Measurements from ENCODE around the gene PTPRK. TPM values are rescaled to one million over a fixed set of nuclear protein-coding genes. Genes with fewer than 3 reads are reported as not detected.
A peak's percentile ranks its signal among the peaks of the same experiment; 100 is the strongest.

The PTPRK gene
- total RNA-seq, 2 experiments from 2014 or later, result not detected

DNA sequence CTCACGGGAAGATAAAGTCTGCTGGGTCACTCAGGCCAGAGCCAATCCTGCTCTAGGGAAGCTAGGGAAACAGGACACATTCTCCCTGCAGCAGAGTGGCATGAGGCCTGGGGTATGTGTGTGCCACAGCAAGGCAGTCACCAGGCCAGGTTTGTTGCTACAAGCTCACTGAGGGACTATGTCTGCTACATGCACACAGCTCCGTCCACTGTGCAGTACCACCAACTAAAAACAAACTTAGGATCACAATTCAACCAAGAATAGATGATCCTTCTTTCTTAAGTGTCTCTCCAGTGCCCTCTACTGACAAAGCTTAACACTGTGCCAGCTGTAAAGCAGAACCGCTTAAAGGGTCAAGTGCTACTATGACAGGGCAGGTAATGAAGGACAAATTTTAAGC is 192.5 kb downstream of the PTPRK start:
- H3K4me1 ChIP-seq (ENCODE audit: insufficient read depth, low read length, poor library complexity, severe bottlenecking), result no peaks in the 10 kb centered on the region
- H3K9me2 ChIP-seq (ENCODE audit: insufficient read depth, low read length), result no peaks in the 10 kb centered on the region
- no peaks in the 10 kb centered on the region for H3K79me2 ChIP-seq (ENCODE audit: insufficient read depth, low read depth, low read length)
- no peaks in the 10 kb centered on the region for H3K9me3 ChIP-seq (ENCODE audit: low read length)
- no peaks in the 10 kb centered on the region for H4K20me1 ChIP-seq (ENCODE audit: insufficient read depth, low read length)
- intact Hi-C loops (cut with micrococcal nuclease; ENCODE audit: unreplicated experiment), result loop anchor here (5.0 kb wide), 1 partner anchor 591 kb away; no protein-coding TSS in a partner anchor
- BruUV-seq (replicated peaks), result no TSS peak
- H2AFZ ChIP-seq (ENCODE audit: low read length), result no peak overlapping the region
- ChIA-PET CTCF (ENCODE audit: unreplicated experiment) (no interaction called here), POLR2A (no interaction called here)
- TF ChIP-seq, protein P1, sequence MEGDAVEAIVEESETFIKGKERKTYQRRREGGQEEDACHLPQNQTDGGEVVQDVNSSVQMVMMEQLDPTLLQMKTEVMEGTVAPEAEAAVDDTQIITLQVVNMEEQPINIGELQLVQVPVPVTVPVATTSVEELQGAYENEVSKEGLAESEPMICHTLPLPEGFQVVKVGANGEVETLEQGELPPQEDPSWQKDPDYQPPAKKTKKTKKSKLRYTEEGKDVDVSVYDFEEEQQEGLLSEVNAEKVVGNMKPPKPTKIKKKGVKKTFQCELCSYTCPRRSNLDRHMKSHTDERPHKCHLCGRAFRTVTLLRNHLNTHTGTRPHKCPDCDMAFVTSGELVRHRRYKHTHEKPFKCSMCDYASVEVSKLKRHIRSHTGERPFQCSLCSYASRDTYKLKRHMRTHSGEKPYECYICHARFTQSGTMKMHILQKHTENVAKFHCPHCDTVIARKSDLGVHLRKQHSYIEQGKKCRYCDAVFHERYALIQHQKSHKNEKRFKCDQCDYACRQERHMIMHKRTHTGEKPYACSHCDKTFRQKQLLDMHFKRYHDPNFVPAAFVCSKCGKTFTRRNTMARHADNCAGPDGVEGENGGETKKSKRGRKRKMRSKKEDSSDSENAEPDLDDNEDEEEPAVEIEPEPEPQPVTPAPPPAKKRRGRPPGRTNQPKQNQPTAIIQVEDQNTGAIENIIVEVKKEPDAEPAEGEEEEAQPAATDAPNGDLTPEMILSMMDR (conservative IDR thresholded peaks at IDR 0.05; ENCODE audit: low read length), result peak; percentile 81
- TF ChIP-seq EZH2phosphoT487 (IDR thresholded peaks at IDR 0.05; ENCODE audit: borderline replicate concordance, low read depth, low read length), result no peak
- no peaks in the 10 kb centered on the region for H3K36me3 ChIP-seq (ENCODE audit: insufficient read depth, low read length)
- no peak overlapping the region for H3K27ac ChIP-seq (ENCODE audit: low read depth, low read length, poor library complexity, severe bottlenecking)
- H3K4me3 ChIP-seq (ENCODE audit: low read depth, low read length, poor library complexity, severe bottlenecking), result no peak overlapping the region
- no peak overlapping the region for H3K4me2 ChIP-seq (ENCODE audit: low read length)
- DNase-seq (ENCODE audit: low spot score), result peak; percentile 41

DNA sequence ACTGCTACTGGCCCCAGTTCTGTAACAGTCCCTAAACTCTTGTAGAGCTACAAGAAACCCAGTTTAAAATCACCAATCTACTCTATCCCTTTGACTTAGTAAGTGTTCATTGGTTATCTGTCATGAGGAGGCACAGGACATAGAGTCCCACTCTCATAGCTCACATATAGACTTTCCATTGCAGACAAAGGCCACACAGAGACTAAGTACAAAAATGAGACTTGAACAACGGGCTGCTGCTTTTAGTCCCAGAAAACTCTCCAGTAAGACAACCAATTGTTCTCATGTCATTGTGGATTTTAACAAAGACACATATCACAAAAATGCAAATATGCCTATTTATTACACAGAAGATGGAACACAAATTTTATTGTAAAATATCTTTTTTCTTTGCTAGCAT is 197.4 kb downstream of the PTPRK start:
- POLR2A ChIA-PET, result interaction anchor here (0.5 kb wide), 1 partner anchor 29 kb away, joined by 4 read pairs; no protein-coding TSS in a partner anchor

DNA sequence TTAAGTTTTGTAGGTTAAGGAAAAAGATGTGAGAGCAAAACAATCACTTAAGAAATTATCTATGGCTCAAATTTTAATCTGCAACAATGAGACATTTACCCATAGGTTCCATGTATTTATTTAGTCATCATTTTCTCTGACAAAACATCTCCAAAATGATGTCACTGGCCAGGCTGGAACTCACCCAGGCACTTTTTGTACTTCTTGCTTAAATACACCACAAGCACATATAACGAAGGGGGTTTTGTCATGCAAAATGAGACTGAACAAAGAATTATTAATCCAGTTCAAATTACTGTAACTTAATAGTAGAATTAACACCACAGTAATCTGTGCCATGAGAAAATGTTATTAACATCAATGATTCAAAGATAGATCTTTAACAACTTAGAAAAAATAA is 200.5 kb downstream of the PTPRK start:
- TF ChIP-seq, protein P1 (conservative IDR thresholded peaks at IDR 0.05; ENCODE audit: low read length), result no peak
- Histone ChIP-seq H3K4me2 (ENCODE audit: low read length) (no peak overlapping the region), H3K9me3 (ENCODE audit: low read length) (no peaks in the 10 kb centered on the region), H3K4me3 (ENCODE audit: low read depth, low read length, poor library complexity, severe bottlenecking) (no peak overlapping the region), H3K9me2 (ENCODE audit: insufficient read depth, low read length) (no peaks in the 10 kb centered on the region), H3K4me1 (ENCODE audit: insufficient read depth, low read length, poor library complexity, severe bottlenecking) (no peaks in the 10 kb centered on the region), H4K20me1 (ENCODE audit: insufficient read depth, low read length) (no peaks in the 10 kb centered on the region), H3K36me3 (ENCODE audit: insufficient read depth, low read length) (no peaks in the 10 kb centered on the region), H3K79me2 (ENCODE audit: insufficient read depth, low read depth, low read length) (no peaks in the 10 kb centered on the region), H2AFZ (ENCODE audit: low read length) (no peak overlapping the region), H3K27ac (ENCODE audit: low read depth, low read length, poor library complexity, severe bottlenecking) (no peak overlapping the region)
- no peak for DNase-seq (ENCODE audit: low spot score)
- POLR2A ChIA-PET, result no interaction called here
- no TSS peak for BruUV-seq (replicated peaks)
- CTCF ChIA-PET (ENCODE audit: unreplicated experiment), result no interaction called here
- intact Hi-C loops (cut with micrococcal nuclease; ENCODE audit: unreplicated experiment), result no loop called here

More for the DNA sequence above, 197.4 kb downstream of the PTPRK start:
- no peaks in the 10 kb centered on the region for H3K9me3 ChIP-seq (ENCODE audit: low read length)
- no peaks in the 10 kb centered on the region for H4K20me1 ChIP-seq (ENCODE audit: insufficient read depth, low read length)
- H2AFZ ChIP-seq (ENCODE audit: low read length), result no peak overlapping the region
- H3K27ac ChIP-seq (ENCODE audit: low read depth, low read length, poor library complexity, severe bottlenecking), result no peak overlapping the region
- H3K4me1 ChIP-seq (ENCODE audit: insufficient read depth, low read length, poor library complexity, severe bottlenecking), result no peaks in the 10 kb centered on the region
- no peak for DNase-seq (ENCODE audit: low spot score)
- H3K4me2 ChIP-seq (ENCODE audit: low read length), result no peak overlapping the region
- CTCF ChIA-PET (ENCODE audit: unreplicated experiment), result no interaction called here
- H3K4me3 ChIP-seq (ENCODE audit: low read depth, low read length, poor library complexity, severe bottlenecking), result no peak overlapping the region
- no peaks in the 10 kb centered on the region for H3K36me3 ChIP-seq (ENCODE audit: insufficient read depth, low read length)
- no peaks in the 10 kb centered on the region for H3K79me2 ChIP-seq (ENCODE audit: insufficient read depth, low read depth, low read length)
- intact Hi-C loops (cut with micrococcal nuclease; ENCODE audit: unreplicated experiment), result no loop called here
- TF ChIP-seq, protein P1 (conservative IDR thresholded peaks at IDR 0.05; ENCODE audit: low read length), result no peak
- TF ChIP-seq EZH2phosphoT487 (IDR thresholded peaks at IDR 0.05; ENCODE audit: borderline replicate concordance, low read depth, low read length), result no peak
- H3K9me2 ChIP-seq (ENCODE audit: insufficient read depth, low read length), result no peaks in the 10 kb centered on the region
- no TSS peak for BruUV-seq (replicated peaks)
